HEK293 (cell line): Measurements from ENCODE around the gene PPP2R5E.

Experiments used
- CTCF ChIA-PET: fragments of 350-600 bp; formaldehyde crosslinking; extraction: SDS; loops from one replicate; lab custom pipeline; 2021; ENCODE audit warnings: antibody characterized with exemption; lab: Yijun Ruan, JAX
- POLR2A ChIA-PET: fragments of 300-600 bp; formaldehyde crosslinking; extraction: SDS; loops from one replicate; lab custom pipeline; 2020; ENCODE audit warnings: antibody characterized with exemption, inconsistent platforms; lab: Yijun Ruan, JAX
- H3K27ac ChIP-seq: fragments of 200-500 bp; sonication (Bioruptor generic); 2 replicates; pipeline ENCODE4 v1.5.1; 2014; ENCODE audit warnings: low read depth, low read length, control low read depth, inconsistent platforms; ENCODE audit errors: extremely low read depth
- H3K36me3 ChIP-seq, 2 experiments: fragments of 200-500 bp in 1 of 2; sonication (Bioruptor generic) in 1 of 2; 1 replicate in 1 of 2; 2 replicates in 1 of 2; pipeline ENCODE4 v1.5.1; 2014 to 2017; ENCODE audit warnings: inconsistent platforms in 2 of 2, low read length in 2 of 2; ENCODE audit not compliant: control insufficient read depth in 2 of 2, insufficient read depth in 1 of 2
- H3K4me1 ChIP-seq: fragments of 200-500 bp; sonication (Bioruptor generic); 2 replicates; pipeline ENCODE4 v1.5.1; 2014; ENCODE audit warnings: mild to moderate bottlenecking, low read length, inconsistent platforms; ENCODE audit not compliant: control insufficient read depth, insufficient read depth
- H3K4me3 ChIP-seq: 2 replicates; pipeline ENCODE4 v1.5.1; 2011; ENCODE audit warnings: low read depth, mild to moderate bottlenecking, control low read depth, low read length, moderate library complexity
- H3K9me3 ChIP-seq: fragments of 200-500 bp; sonication (Bioruptor generic); 2 replicates; pipeline ENCODE4 v1.5.1; 2014; ENCODE audit warnings: low read depth, low read length, inconsistent platforms; ENCODE audit not compliant: control insufficient read depth, insufficient read depth
- BCL11A ChIP-seq: fragments of 450-650 bp; formaldehyde crosslinking; IDR thresholded peaks from 2 replicates; pipeline ENCODE4 v1.5.1; 2016; ENCODE audit warnings: low read depth, missing biosample characterization, missing genetic modification characterization
- GLI2 ChIP-seq: fragments of 450-650 bp; formaldehyde crosslinking; IDR thresholded peaks from 2 replicates; pipeline ENCODE4; 2017; ENCODE audit warnings: missing biosample characterization, missing genetic modification characterization, low read depth, borderline replicate concordance
- KLF1 ChIP-seq: fragments of 450-650 bp; formaldehyde crosslinking; IDR thresholded peaks from 2 replicates; pipeline ENCODE4 v1.5.1; 2016; ENCODE audit warnings: missing biosample characterization, missing genetic modification characterization
- SCRT1 ChIP-seq: fragments of 450-650 bp; formaldehyde crosslinking; IDR thresholded peaks from 2 replicates; pipeline ENCODE4 v1.5.1; 2016; ENCODE audit warnings: missing biosample characterization, missing genetic modification characterization, borderline replicate concordance
- SCRT2 ChIP-seq: fragments of 450-650 bp; formaldehyde crosslinking; IDR thresholded peaks from 2 replicates; pipeline ENCODE4 v1.5.1; 2016; ENCODE audit warnings: missing biosample characterization, missing genetic modification characterization
- TCF7L2 ChIP-seq: IDR thresholded peaks from 2 replicates; pipeline ENCODE4 v1.6.1; 2011; ENCODE audit warnings: low read depth, mild to moderate bottlenecking, inconsistent platforms, low read length, moderate library complexity, borderline replicate concordance
- ZFP37 ChIP-seq: fragments of 450-650 bp; formaldehyde crosslinking; IDR thresholded peaks from 2 replicates; pipeline ENCODE4 v1.5.1; 2016; ENCODE audit warnings: missing biosample characterization, missing genetic modification characterization
- ZNF169 ChIP-seq: fragments of 450-650 bp; formaldehyde crosslinking; IDR thresholded peaks from 2 replicates; pipeline ENCODE4 v1.5.1; 2016; ENCODE audit warnings: missing biosample characterization, missing genetic modification characterization
- ZNF274 ChIP-seq, 2 experiments: fragments of 200-500 bp in 1 of 2; fragments of 450-650 bp in 1 of 2; sonication (Bioruptor generic) in 1 of 2; formaldehyde crosslinking in 1 of 2; IDR thresholded peaks; 2 replicates each; pipeline versions ENCODE4 v1.5.1 to v1.6.1; 2014 to 2016; ENCODE audit warnings: borderline replicate concordance in 1 of 2, inconsistent platforms in 1 of 2, low read length in 1 of 2, missing biosample characterization in 1 of 2, missing genetic modification characterization in 1 of 2
- ZNF311 ChIP-seq: fragments of 450-650 bp; formaldehyde crosslinking; IDR thresholded peaks from 2 replicates; pipeline ENCODE4 v1.5.1; 2017; ENCODE audit warnings: missing biosample characterization, missing genetic modification characterization, borderline replicate concordance
- ZNF366 ChIP-seq: fragments of 450-650 bp; formaldehyde crosslinking; conservative IDR thresholded peaks from 2 replicates; pipeline ENCODE4 v1.5.1; 2016; ENCODE audit warnings: missing biosample characterization, missing genetic modification characterization
- ZNF48 ChIP-seq: fragments of 450-650 bp; formaldehyde crosslinking; IDR thresholded peaks from 2 replicates; pipeline ENCODE4 v1.5.1; 2016; ENCODE audit warnings: missing biosample characterization, missing genetic modification characterization
- ZNF555 ChIP-seq: fragments of 450-650 bp; formaldehyde crosslinking; conservative IDR thresholded peaks from 2 replicates; pipeline ENCODE4 v1.5.1; 2017; ENCODE audit warnings: missing biosample characterization, mild to moderate bottlenecking, missing genetic modification characterization, inconsistent platforms
- ZNF585B ChIP-seq: fragments of 450-650 bp; formaldehyde crosslinking; IDR thresholded peaks from 2 replicates; pipeline ENCODE4 v1.5.1; 2016; ENCODE audit warnings: missing biosample characterization, missing genetic modification characterization
- ZNF645 ChIP-seq: fragments of 450-650 bp; formaldehyde crosslinking; IDR thresholded peaks from 2 replicates; pipeline ENCODE4; 2016; ENCODE audit warnings: missing biosample characterization, missing genetic modification characterization
- ZNF837 ChIP-seq: fragments of 450-650 bp; formaldehyde crosslinking; IDR thresholded peaks from 2 replicates; pipeline ENCODE4 v1.5.1; 2016; ENCODE audit warnings: missing biosample characterization, missing genetic modification characterization
- TF ChIP-seq, protein P1 (sequence below): fragments of 450-650 bp; formaldehyde crosslinking; IDR thresholded peaks from 2 replicates; pipeline ENCODE4 v1.5.1; 2016; ENCODE audit warnings: missing biosample characterization, missing genetic modification characterization
- TF ChIP-seq, protein P2 (sequence below): fragments of 450-650 bp; formaldehyde crosslinking; IDR thresholded peaks from 2 replicates; pipeline ENCODE4 v1.5.1; 2016; ENCODE audit warnings: missing biosample characterization, missing genetic modification characterization
- TF ChIP-seq, protein P3 (sequence below): fragments of 450-650 bp; formaldehyde crosslinking; IDR thresholded peaks from 2 replicates; pipeline ENCODE4 v1.5.1; 2016; ENCODE audit warnings: missing biosample characterization, missing genetic modification characterization, borderline replicate concordance
- TF ChIP-seq, protein P4 (sequence below): fragments of 450-650 bp; formaldehyde crosslinking; IDR thresholded peaks from 2 replicates; pipeline ENCODE4 v1.5.1; 2016; ENCODE audit warnings: missing biosample characterization, missing genetic modification characterization

PPP2R5E gene

GRCh38 chr14:63432888-63433552 is 110.2 kb downstream of the PPP2R5E start:
- H3K4me1 ChIP-seq, result peaks cover 15% of the 10 kb centered on the region
- TF ChIP-seq SCRT2 (tag by site-specific recombination), result no peak
- no peak for TF ChIP-seq ZNF585B (tag by site-specific recombination)
- TF ChIP-seq ZNF366, result no peak
- TF ChIP-seq ZNF48 (tag by site-specific recombination), result no peak
- no peak for TF ChIP-seq BCL11A
- TF ChIP-seq ZNF311 (tag by site-specific recombination), result no peak
- TF ChIP-seq, protein P1, sequence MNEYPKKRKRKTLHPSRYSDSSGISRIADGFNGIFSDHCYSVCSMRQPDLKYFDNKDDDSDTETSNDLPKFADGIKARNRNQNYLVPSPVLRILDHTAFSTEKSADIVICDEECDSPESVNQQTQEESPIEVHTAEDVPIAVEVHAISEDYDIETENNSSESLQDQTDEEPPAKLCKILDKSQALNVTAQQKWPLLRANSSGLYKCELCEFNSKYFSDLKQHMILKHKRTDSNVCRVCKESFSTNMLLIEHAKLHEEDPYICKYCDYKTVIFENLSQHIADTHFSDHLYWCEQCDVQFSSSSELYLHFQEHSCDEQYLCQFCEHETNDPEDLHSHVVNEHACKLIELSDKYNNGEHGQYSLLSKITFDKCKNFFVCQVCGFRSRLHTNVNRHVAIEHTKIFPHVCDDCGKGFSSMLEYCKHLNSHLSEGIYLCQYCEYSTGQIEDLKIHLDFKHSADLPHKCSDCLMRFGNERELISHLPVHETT, result no peak
- TF ChIP-seq, protein P2, sequence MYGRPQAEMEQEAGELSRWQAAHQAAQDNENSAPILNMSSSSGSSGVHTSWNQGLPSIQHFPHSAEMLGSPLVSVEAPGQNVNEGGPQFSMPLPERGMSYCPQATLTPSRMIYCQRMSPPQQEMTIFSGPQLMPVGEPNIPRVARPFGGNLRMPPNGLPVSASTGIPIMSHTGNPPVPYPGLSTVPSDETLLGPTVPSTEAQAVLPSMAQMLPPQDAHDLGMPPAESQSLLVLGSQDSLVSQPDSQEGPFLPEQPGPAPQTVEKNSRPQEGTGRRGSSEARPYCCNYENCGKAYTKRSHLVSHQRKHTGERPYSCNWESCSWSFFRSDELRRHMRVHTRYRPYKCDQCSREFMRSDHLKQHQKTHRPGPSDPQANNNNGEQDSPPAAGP (tag by site-specific recombination), result no peak
- TF ChIP-seq GLI2, result no peak
- no peak for TF ChIP-seq KLF1 (tag by site-specific recombination)
- no peaks in the 10 kb centered on the region for H3K36me3 ChIP-seq
- ChIA-PET POLR2A (interaction anchor here (0.7 kb wide), 1 partner anchor 72 kb away, joined by 5 read pairs; no protein-coding TSS in a partner anchor), CTCF (no interaction called here)
- no peaks in the 10 kb centered on the region for H3K9me3 ChIP-seq
- H3K4me3 ChIP-seq, result no peak overlapping the region
- no peak overlapping the region for H3K27ac ChIP-seq

DNA sequence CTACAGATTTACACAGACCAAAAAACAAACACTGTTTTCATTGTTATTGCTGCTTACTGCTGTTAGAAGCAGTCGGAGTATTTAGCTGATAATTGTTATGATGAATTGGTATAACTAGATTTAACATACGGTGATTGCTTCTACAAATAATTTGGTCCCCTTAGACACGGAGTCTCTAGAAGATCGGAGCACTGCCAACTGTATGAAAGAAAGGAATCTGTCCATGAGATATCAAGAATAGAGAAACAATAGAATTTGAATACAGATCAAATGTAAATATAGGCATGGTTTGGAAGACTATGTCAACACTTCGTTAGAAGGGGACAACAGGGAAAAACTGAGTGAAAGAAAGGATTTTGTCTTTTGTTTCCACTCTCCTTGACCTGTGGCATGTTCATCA is 110.9 kb downstream of the PPP2R5E start:
- ChIA-PET CTCF (no interaction called here), POLR2A (interaction anchor here (0.6 kb wide), 1 partner anchor 43 kb away, joined by 3 read pairs; no protein-coding TSS in a partner anchor)
- TF ChIP-seq, protein P3, sequence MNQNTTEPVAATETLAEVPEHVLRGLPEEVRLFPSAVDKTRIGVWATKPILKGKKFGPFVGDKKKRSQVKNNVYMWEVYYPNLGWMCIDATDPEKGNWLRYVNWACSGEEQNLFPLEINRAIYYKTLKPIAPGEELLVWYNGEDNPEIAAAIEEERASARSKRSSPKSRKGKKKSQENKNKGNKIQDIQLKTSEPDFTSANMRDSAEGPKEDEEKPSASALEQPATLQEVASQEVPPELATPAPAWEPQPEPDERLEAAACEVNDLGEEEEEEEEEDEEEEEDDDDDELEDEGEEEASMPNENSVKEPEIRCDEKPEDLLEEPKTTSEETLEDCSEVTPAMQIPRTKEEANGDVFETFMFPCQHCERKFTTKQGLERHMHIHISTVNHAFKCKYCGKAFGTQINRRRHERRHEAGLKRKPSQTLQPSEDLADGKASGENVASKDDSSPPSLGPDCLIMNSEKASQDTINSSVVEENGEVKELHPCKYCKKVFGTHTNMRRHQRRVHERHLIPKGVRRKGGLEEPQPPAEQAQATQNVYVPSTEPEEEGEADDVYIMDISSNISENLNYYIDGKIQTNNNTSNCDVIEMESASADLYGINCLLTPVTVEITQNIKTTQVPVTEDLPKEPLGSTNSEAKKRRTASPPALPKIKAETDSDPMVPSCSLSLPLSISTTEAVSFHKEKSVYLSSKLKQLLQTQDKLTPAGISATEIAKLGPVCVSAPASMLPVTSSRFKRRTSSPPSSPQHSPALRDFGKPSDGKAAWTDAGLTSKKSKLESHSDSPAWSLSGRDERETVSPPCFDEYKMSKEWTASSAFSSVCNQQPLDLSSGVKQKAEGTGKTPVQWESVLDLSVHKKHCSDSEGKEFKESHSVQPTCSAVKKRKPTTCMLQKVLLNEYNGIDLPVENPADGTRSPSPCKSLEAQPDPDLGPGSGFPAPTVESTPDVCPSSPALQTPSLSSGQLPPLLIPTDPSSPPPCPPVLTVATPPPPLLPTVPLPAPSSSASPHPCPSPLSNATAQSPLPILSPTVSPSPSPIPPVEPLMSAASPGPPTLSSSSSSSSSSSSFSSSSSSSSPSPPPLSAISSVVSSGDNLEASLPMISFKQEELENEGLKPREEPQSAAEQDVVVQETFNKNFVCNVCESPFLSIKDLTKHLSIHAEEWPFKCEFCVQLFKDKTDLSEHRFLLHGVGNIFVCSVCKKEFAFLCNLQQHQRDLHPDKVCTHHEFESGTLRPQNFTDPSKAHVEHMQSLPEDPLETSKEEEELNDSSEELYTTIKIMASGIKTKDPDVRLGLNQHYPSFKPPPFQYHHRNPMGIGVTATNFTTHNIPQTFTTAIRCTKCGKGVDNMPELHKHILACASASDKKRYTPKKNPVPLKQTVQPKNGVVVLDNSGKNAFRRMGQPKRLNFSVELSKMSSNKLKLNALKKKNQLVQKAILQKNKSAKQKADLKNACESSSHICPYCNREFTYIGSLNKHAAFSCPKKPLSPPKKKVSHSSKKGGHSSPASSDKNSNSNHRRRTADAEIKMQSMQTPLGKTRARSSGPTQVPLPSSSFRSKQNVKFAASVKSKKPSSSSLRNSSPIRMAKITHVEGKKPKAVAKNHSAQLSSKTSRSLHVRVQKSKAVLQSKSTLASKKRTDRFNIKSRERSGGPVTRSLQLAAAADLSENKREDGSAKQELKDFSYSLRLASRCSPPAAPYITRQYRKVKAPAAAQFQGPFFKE, result no peak
- TF ChIP-seq SCRT1 (tag by site-specific recombination) (0 out of 2 replicates have a peak, but pooled peaks have one; percentile 46), ZFP37 (tag by site-specific recombination) (no peak)
- Histone ChIP-seq H3K4me1 (peaks cover 9% of the 10 kb centered on the region), H3K4me3 (no peak overlapping the region), H3K36me3 (no peaks in the 10 kb centered on the region), H3K9me3 (no peaks in the 10 kb centered on the region), H3K27ac (no peak overlapping the region)

DNA sequence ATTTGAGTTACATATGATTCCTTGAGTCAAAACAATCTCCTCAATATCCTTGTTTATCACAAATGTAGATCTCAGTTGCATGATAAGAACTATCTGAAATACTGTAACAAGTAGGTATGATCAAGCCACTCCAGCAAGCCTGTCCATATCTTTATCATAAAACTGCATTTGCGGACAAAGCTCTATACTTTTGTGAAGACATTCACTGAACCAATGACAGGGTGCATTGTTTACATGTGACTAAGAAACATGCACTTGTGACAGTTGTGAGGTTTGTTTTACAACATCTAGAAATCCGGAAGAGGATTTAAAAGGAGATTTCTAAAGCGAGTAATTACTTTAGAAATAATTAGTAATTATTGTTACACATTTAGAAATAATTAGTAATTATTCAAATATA is 111.7 kb downstream of the PPP2R5E start:
- Histone ChIP-seq H3K27ac (no peak overlapping the region), H3K4me3 (no peak overlapping the region), H3K36me3 (no peaks in the 10 kb centered on the region), H3K9me3 (no peaks in the 10 kb centered on the region), H3K4me1 (peaks cover 13% of the 10 kb centered on the region)
- POLR2A ChIA-PET, result no interaction called here
- CTCF ChIA-PET, result no interaction called here
- TF ChIP-seq ZNF169 (no peak), ZNF645 (tag by site-specific recombination) (no peak), ZNF555 (tag by site-specific recombination) (no peak), ZNF274 (IDR thresholded peaks at IDR 0.05; ENCODE audit: low read length) (no peak), ZNF274 (tag by site-specific recombination; IDR thresholded peaks at IDR 0.05; ENCODE audit: borderline replicate concordance) (no peak), ZNF837 (no peak), TCF7L2 (no peak)
- TF ChIP-seq, protein P4, sequence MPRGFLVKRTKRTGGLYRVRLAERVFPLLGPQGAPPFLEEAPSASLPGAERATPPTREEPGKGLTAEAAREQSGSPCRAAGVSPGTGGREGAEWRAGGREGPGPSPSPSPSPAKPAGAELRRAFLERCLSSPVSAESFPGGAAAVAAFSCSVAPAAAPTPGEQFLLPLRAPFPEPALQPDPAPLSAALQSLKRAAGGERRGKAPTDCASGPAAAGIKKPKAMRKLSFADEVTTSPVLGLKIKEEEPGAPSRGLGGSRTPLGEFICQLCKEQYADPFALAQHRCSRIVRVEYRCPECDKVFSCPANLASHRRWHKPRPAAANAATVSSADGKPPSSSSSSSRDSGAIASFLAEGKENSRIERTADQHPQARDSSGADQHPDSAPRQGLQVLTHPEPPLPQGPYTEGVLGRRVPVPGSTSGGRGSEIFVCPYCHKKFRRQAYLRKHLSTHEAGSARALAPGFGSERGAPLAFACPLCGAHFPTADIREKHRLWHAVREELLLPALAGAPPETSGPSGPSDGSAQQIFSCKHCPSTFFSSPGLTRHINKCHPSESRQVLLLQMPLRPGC (tag by site-specific recombination), result no peak
